Esophagus squamous epithelium (tissue), 4 donors: Measurements from ENCODE around the gene CAMTA1.

Experiments
- CTCF ChIP-seq, 6 experiments: fragments of 450-650 bp in 4 of 6; fragments of 200-600 bp in 2 of 6; sonication (generic) in 2 of 6; IDR thresholded peaks; one replicate each; pipeline ENCODE4 v1.5.1; 2016 to 2019; ENCODE audit warnings: antibody characterized with exemption in 6 of 6, mild to moderate bottlenecking in 4 of 6, moderate library complexity in 4 of 6
- POLR2A ChIP-seq, 4 donors: fragments of 450-650 bp; IDR thresholded peaks; one replicate each; pipeline ENCODE4 v1.6.1; 2017; ENCODE audit warnings: antibody characterized with exemption in 4 of 4, mild to moderate bottlenecking in 4 of 4, moderate library complexity in 3 of 4

GRCh38 chr1:7693662-7694061 lies 908.4 kb downstream of the CAMTA1 start:
- TF ChIP-seq CTCF (IDR thresholded peaks at IDR 0.05): no peak
- no peak for TF ChIP-seq POLR2A (IDR thresholded peaks at IDR 0.05)
